ENCODE results near the gene PPL. TPM values are rescaled to one million over a fixed set of nuclear protein-coding genes. Genes with fewer than 3 reads are reported as not detected.

PPL gene
- total and polyA plus RNA-seq, 2 of the 13 experiments (the other 11 are each of a cell fraction or from before 2014, with no cell fraction given) = 5.7 to 6.6 TPM

DNA sequence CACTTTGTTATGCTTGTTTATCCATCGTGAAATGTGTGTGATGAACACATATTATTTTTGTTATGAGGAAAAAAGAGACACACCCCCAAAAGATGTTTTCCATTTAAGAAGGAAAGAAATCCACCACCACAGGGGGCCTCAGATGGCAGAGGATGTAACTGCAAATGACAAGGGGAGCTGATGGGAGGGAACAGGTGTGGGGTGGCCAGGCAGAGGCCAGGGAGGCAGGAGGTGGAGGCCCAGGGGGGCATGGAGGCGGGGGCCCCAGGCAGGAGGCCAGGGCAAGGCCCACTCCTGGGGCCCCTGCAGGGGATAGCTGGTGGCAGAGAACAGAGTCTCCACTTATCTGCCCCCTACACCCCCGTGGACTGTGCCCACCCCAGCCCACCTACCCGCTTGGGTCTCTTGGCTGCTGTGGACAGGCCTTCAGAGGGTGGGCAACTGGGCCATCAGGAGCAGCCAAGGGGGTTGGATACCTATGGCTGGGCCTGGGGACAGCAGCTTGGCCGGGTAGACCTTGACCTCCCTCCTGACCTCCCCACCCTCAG is 28.0 kb downstream of the PPL start:
- no peak overlapping the region for H3K9ac ChIP-seq (ENCODE audit: insufficient read depth, low read depth, low read length)
- no peak for DNase-seq (ENCODE audit: low spot score)
- ATAC-seq = no peak
- 67% methylated on average over 4 of the region's 5 CpGs for WGBS (ENCODE audit: low lambda C conversion rate)
- FAIRE-seq = no peak
- H2AFZ ChIP-seq (ENCODE audit: low read length) = no peak overlapping the region
- no peak overlapping the region for H3K27ac ChIP-seq (ENCODE audit: extremely low read length, insufficient read depth, low read length)
- H3K9me3 ChIP-seq (ENCODE audit: low read length) = no peaks in the 10 kb centered on the region
- ChIA-PET POLR2A (no interaction called here), CTCF (ENCODE audit: low intra/inter-chr PET ratio, low total read pairs) (no interaction called here)
- no peaks in the 10 kb centered on the region for H3K27me3 ChIP-seq (ENCODE audit: control insufficient read depth in 1 of 2, insufficient read depth in 2 of 2, low read length in 2 of 2)
- no peaks in the 10 kb centered on the region for H3K36me3 ChIP-seq (replicated peaks in 1 of 2; ENCODE audit: control insufficient read depth in 1 of 2, insufficient read depth in 2 of 2, low read length in 2 of 2)
- TF ChIP-seq, protein P1, sequence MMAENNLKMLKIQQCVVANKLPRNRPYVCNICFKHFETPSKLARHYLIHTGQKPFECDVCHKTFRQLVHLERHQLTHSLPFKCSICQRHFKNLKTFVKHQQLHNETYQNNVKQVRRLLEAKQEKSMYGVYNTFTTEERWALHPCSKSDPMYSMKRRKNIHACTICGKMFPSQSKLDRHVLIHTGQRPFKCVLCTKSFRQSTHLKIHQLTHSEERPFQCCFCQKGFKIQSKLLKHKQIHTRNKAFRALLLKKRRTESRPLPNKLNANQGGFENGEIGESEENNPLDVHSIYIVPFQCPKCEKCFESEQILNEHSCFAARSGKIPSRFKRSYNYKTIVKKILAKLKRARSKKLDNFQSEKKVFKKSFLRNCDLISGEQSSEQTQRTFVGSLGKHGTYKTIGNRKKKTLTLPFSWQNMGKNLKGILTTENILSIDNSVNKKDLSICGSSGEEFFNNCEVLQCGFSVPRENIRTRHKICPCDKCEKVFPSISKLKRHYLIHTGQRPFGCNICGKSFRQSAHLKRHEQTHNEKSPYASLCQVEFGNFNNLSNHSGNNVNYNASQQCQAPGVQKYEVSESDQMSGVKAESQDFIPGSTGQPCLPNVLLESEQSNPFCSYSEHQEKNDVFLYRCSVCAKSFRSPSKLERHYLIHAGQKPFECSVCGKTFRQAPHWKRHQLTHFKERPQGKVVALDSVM (CRISPR knock-in tag; IDR thresholded peaks at IDR 0.05) = peak; percentile 75; the same call in 1 of the 2 replicates
- TF ChIP-seq ZNF703 (CRISPR knock-in tag; IDR thresholded peaks at IDR 0.05; ENCODE audit: borderline replicate concordance) (no peak), SIN3B (IDR thresholded peaks at IDR 0.05; ENCODE audit: low read length) (no peak), TAF1 (CRISPR knock-in tag; IDR thresholded peaks at IDR 0.05) (no peak), DPF2 (CRISPR knock-in tag; IDR thresholded peaks at IDR 0.05; ENCODE audit: borderline replicate concordance, low read depth) (no peak)
- TF ChIP-seq, protein P2, sequence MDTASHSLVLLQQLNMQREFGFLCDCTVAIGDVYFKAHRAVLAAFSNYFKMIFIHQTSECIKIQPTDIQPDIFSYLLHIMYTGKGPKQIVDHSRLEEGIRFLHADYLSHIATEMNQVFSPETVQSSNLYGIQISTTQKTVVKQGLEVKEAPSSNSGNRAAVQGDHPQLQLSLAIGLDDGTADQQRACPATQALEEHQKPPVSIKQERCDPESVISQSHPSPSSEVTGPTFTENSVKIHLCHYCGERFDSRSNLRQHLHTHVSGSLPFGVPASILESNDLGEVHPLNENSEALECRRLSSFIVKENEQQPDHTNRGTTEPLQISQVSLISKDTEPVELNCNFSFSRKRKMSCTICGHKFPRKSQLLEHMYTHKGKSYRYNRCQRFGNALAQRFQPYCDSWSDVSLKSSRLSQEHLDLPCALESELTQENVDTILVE (CRISPR knock-in tag; IDR thresholded peaks at IDR 0.05) = no peak
- TF ChIP-seq, protein P3, sequence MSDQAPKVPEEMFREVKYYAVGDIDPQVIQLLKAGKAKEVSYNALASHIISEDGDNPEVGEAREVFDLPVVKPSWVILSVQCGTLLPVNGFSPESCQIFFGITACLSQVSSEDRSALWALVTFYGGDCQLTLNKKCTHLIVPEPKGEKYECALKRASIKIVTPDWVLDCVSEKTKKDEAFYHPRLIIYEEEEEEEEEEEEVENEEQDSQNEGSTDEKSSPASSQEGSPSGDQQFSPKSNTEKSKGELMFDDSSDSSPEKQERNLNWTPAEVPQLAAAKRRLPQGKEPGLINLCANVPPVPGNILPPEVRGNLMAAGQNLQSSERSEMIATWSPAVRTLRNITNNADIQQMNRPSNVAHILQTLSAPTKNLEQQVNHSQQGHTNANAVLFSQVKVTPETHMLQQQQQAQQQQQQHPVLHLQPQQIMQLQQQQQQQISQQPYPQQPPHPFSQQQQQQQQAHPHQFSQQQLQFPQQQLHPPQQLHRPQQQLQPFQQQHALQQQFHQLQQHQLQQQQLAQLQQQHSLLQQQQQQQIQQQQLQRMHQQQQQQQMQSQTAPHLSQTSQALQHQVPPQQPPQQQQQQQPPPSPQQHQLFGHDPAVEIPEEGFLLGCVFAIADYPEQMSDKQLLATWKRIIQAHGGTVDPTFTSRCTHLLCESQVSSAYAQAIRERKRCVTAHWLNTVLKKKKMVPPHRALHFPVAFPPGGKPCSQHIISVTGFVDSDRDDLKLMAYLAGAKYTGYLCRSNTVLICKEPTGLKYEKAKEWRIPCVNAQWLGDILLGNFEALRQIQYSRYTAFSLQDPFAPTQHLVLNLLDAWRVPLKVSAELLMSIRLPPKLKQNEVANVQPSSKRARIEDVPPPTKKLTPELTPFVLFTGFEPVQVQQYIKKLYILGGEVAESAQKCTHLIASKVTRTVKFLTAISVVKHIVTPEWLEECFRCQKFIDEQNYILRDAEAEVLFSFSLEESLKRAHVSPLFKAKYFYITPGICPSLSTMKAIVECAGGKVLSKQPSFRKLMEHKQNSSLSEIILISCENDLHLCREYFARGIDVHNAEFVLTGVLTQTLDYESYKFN (CRISPR knock-in tag; conservative IDR thresholded peaks at IDR 0.05) = no peak
- H3K79me2 ChIP-seq (ENCODE audit: insufficient read depth, low read length) = no peaks in the 10 kb centered on the region
- H3K4me3 ChIP-seq (replicated peaks in 1 of 3; ENCODE audit: insufficient read depth in 1 of 3, low read depth in 2 of 3, low read length in 3 of 3) = no peak overlapping the region
- in situ Hi-C loops (cut with HindIII; ENCODE audit: extremely low pct_ligation_motif_present, low pct_unique_long_range_greater_than_20kb) (no loop called here), intact Hi-C loops (cut with micrococcal nuclease; ENCODE audit: unreplicated experiment) (no loop called here)
- peaks cover 51% of the 10 kb centered on the region for H3K4me1 ChIP-seq (ENCODE audit: insufficient read depth, low read length)
- no peaks in the 10 kb centered on the region for H4K20me1 ChIP-seq (ENCODE audit: insufficient read depth, low read length)
- no peak overlapping the region for H3K4me2 ChIP-seq (ENCODE audit: low read depth, low read length)
- BruUV-seq (replicated peaks) = no TSS peak

Data from HepG2 (cell line).